Stimulated activated CD8-positive, alpha-beta memory T cell treated with anti-CD3 and anti-CD28 coated beads, Interleukin-7, amount 100 ng/mL, for 24 hours (primary cell): ENCODE results near the gene NME5.

Source experiments
- DNase-seq: peaks from one replicate; pipeline ENCODE4 v3.0.0-alpha.2; 2020; ENCODE audit warnings: low read depth

Gene NME5

GRCh38 chr5:138132543-138132942 lies 6.7 kb downstream of the NME5 start:
- DNase-seq: no peak

GRCh38 chr5:138129347-138129746 lies 9.9 kb downstream of the NME5 start:
- DNase-seq: no peak

- no peak for DNase-seq
These were observed 10.9 kb downstream of the NME5 start for GRCh38 chr5:138128334-138128733.

- no peak for DNase-seq
These were observed 24.0 kb downstream of the NME5 start for GRCh38 chr5:138115254-138115653.

- DNase-seq: no peak
These were observed 27.3 kb downstream of the NME5 start for GRCh38 chr5:138111937-138112336.

- no peak for DNase-seq
These were observed 28.0 kb downstream of the NME5 start for GRCh38 chr5:138111181-138111580.

- no peak for DNase-seq
These were observed 28.8 kb downstream of the NME5 start for GRCh38 chr5:138110266-138110963.

- DNase-seq: no peak
These were observed 29.6 kb downstream of the NME5 start for GRCh38 chr5:138109463-138110265.

GRCh38 chr5:138107213-138107612 lies 32.0 kb downstream of the NME5 start:
- DNase-seq: no peak

GRCh38 chr5:138105709-138106108 lies 33.5 kb downstream of the NME5 start:
- DNase-seq: no peak

GRCh38 chr5:138103319-138103637 lies 36.0 kb downstream of the NME5 start:
- no peak for DNase-seq

- no peak for DNase-seq
These were observed 36.5 kb downstream of the NME5 start for GRCh38 chr5:138102454-138103318.

- no peak for DNase-seq
These were observed 42.0 kb downstream of the NME5 start for GRCh38 chr5:138096997-138097828.

GRCh38 chr5:138096363-138096762 lies 42.9 kb downstream of the NME5 start:
- no peak for DNase-seq

- no peak for DNase-seq
These were observed 43.9 kb downstream of the NME5 start for GRCh38 chr5:138095100-138095907.

GRCh38 chr5:138093036-138093435 lies 46.2 kb downstream of the NME5 start:
- DNase-seq: no peak

- DNase-seq: no peak
These were observed 46.9 kb downstream of the NME5 start for GRCh38 chr5:138092301-138092700.

- no peak for DNase-seq
These were observed 47.5 kb downstream of the NME5 start for GRCh38 chr5:138091685-138092084.

GRCh38 chr5:138083702-138084101 lies 55.5 kb downstream of the NME5 start, which contains the start of gene WNT8A:
TSS of gene WNT8A (plus strand) at chr5:138084033. CDS start at chr5:138084128, 95 bp downstream.
- no peak for DNase-seq

GRCh38 chr5:138082033-138082432 lies 57.2 kb downstream of the NME5 start:
- DNase-seq: no peak
